ENCODE measurements around the gene TRIP13.

DNA sequence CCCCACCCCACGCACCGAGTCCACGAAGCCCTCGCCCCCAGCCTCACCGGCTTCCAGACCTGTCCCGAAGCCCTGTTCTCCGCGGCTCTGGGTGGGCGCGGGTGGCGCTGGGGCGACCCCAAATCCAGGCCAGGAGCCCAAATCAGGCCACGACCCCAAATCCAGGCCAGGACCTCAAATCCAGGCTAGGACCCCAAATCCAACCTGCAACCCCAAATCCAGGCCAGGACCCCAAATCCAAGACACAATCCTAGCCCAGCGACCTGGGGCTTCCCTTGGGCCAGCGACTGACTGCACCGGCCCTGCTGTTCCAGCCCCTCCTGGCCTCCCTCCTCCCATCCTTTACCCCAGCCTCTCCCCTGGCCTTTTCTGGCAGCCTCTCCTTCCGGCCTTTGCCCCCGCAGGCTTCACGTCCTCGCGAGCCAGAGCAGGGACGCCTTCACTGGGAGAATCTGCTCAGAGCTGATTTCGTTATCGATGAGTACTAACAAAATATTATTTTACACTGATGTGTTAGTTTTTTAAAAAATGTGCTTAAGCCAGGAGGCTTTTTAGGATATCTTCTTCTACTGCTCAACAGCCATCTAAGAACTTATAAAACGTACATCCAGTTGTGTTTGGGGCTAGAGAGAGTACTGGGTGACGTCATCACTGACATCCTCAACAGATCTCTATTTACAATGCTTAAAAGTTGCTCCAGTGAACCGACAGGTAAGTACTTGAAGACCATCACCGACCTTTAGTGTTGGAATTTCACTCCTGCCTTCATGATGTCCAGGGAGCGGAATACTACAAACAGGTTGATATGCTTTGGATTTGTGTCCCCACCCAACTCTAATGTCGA is 34.7 kb downstream of the TRIP13 start:
- TF ChIP-seq, protein P1, sequence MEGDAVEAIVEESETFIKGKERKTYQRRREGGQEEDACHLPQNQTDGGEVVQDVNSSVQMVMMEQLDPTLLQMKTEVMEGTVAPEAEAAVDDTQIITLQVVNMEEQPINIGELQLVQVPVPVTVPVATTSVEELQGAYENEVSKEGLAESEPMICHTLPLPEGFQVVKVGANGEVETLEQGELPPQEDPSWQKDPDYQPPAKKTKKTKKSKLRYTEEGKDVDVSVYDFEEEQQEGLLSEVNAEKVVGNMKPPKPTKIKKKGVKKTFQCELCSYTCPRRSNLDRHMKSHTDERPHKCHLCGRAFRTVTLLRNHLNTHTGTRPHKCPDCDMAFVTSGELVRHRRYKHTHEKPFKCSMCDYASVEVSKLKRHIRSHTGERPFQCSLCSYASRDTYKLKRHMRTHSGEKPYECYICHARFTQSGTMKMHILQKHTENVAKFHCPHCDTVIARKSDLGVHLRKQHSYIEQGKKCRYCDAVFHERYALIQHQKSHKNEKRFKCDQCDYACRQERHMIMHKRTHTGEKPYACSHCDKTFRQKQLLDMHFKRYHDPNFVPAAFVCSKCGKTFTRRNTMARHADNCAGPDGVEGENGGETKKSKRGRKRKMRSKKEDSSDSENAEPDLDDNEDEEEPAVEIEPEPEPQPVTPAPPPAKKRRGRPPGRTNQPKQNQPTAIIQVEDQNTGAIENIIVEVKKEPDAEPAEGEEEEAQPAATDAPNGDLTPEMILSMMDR (conservative IDR thresholded peaks at IDR 0.05; ENCODE audit: low read depth in 2 of 2), result no peak
- TF ChIP-seq EZH2phosphoT487 (IDR thresholded peaks at IDR 0.05; ENCODE audit: unreplicated experiment), result no peak
- no peak for TF ChIP-seq POLR2AphosphoS5 (IDR thresholded peaks at IDR 0.05; ENCODE audit: low read depth)
- no peak for TF ChIP-seq ZNF331 (CRISPR knock-in tag; IDR thresholded peaks at IDR 0.05; ENCODE audit: low read depth)
- no peak for TF ChIP-seq EZH2 (IDR thresholded peaks at IDR 0.05; ENCODE audit: low read depth, unreplicated experiment)
- TF ChIP-seq, protein P2, sequence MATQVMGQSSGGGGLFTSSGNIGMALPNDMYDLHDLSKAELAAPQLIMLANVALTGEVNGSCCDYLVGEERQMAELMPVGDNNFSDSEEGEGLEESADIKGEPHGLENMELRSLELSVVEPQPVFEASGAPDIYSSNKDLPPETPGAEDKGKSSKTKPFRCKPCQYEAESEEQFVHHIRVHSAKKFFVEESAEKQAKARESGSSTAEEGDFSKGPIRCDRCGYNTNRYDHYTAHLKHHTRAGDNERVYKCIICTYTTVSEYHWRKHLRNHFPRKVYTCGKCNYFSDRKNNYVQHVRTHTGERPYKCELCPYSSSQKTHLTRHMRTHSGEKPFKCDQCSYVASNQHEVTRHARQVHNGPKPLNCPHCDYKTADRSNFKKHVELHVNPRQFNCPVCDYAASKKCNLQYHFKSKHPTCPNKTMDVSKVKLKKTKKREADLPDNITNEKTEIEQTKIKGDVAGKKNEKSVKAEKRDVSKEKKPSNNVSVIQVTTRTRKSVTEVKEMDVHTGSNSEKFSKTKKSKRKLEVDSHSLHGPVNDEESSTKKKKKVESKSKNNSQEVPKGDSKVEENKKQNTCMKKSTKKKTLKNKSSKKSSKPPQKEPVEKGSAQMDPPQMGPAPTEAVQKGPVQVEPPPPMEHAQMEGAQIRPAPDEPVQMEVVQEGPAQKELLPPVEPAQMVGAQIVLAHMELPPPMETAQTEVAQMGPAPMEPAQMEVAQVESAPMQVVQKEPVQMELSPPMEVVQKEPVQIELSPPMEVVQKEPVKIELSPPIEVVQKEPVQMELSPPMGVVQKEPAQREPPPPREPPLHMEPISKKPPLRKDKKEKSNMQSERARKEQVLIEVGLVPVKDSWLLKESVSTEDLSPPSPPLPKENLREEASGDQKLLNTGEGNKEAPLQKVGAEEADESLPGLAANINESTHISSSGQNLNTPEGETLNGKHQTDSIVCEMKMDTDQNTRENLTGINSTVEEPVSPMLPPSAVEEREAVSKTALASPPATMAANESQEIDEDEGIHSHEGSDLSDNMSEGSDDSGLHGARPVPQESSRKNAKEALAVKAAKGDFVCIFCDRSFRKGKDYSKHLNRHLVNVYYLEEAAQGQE (IDR thresholded peaks at IDR 0.05; ENCODE audit: unreplicated experiment), result no peak
